PC-3 (cell line): ENCODE measurements around the gene SMAP2. TPM values are rescaled to one million over a fixed set of nuclear protein-coding genes. Genes with fewer than 3 reads are reported as not detected.

Experiments
- ATAC-seq: fragments of 200-7000 bp; cut with Tn5 transposase; 2 replicates; pipeline ENCODE4 v1.9.1; 2020; ENCODE audit warnings: mild to moderate bottlenecking, moderate library complexity
- BruUV-seq: library from RNA; stranded (reverse); fragments of 400-500 nt; replicated peaks from 2 replicates; lab custom pipeline; 2021; lab: Mats Ljungman, UMichigan
- CTCF ChIA-PET: fragments of 300-600 bp; sonication (Branson Sonifier 250); formaldehyde crosslinking; loops from one replicate; lab custom pipeline; 2022; ENCODE audit warnings: antibody characterized with exemption; lab: Charles Lee
- POLR2A ChIA-PET: fragments of 300-600 bp; sonication (Branson Sonifier 250); formaldehyde crosslinking; loops from one replicate; lab custom pipeline; 2022; ENCODE audit warnings: antibody characterized with exemption; ENCODE audit not compliant: unreplicated experiment; lab: Charles Lee
- DNase-seq: peaks from one replicate; pipeline ENCODE4 v3.0.0-alpha.2; 2015
- H2AFZ ChIP-seq: fragments of 300-600 bp; sonication (generic); 2 replicates; pipeline ENCODE4 v1.6.0; 2016; ENCODE audit warnings: antibody characterized with exemption, low read length
- H3F3A ChIP-seq: fragments of 300-600 bp; sonication (generic); one replicate; pipeline ENCODE4 v1.6.0; 2017; ENCODE audit warnings: antibody characterized with exemption, low read length, control low read depth, mild to moderate bottlenecking; ENCODE audit not compliant: unreplicated experiment
- H3K27ac ChIP-seq: fragments of 300-600 bp; sonication (generic); 2 replicates; pipeline ENCODE4 v1.5.1; 2016; ENCODE audit warnings: mild to moderate bottlenecking, low read length
- H3K27me3 ChIP-seq: fragments of 300-600 bp; sonication (generic); 2 replicates; pipeline ENCODE4 v1.6.1; 2016; ENCODE audit warnings: low read length, mixed read lengths
- H3K36me3 ChIP-seq: fragments of 300-600 bp; sonication (generic); 2 replicates; pipeline ENCODE4 v1.6.1; 2016; ENCODE audit warnings: low read depth, mixed run types, low read length, mixed read lengths
- H3K4me1 ChIP-seq: fragments of 300-600 bp; sonication (generic); 2 replicates; pipeline ENCODE4 v1.5.1; 2016; ENCODE audit warnings: low read length; ENCODE audit not compliant: insufficient read depth
- H3K4me2 ChIP-seq: fragments of 300-600 bp; sonication (generic); 2 replicates; pipeline ENCODE4 v1.6.0; 2016; ENCODE audit warnings: low read length
- H3K4me3 ChIP-seq: fragments of 300-600 bp; sonication (generic); 2 replicates; pipeline ENCODE4 v1.5.1; 2016; ENCODE audit warnings: mild to moderate bottlenecking, low read length, mixed read lengths
- H3K79me2 ChIP-seq: fragments of 300-600 bp; sonication (generic); 2 replicates; pipeline ENCODE4 v1.6.1; 2017; ENCODE audit warnings: low read length, mixed read lengths
- H3K9ac ChIP-seq: fragments of 300-600 bp; sonication (generic); 2 replicates; pipeline ENCODE4 v1.6.0; 2016; ENCODE audit warnings: mild to moderate bottlenecking, low read length
- H3K9me2 ChIP-seq: fragments of 300-600 bp; sonication (generic); replicated peaks from 2 replicates; pipeline ENCODE4 v1.6.1; 2016; ENCODE audit warnings: mixed run types, low read length, mixed read lengths
- H3K9me3 ChIP-seq: fragments of 300-600 bp; sonication (generic); 2 replicates; pipeline ENCODE4 v1.6.1; 2016; ENCODE audit warnings: low read length, mixed read lengths
- H4K20me1 ChIP-seq: fragments of 300-600 bp; sonication (generic); 2 replicates; pipeline ENCODE4 v1.6.1; 2016; ENCODE audit warnings: low read length, mixed read lengths
- EZH2 ChIP-seq: fragments of 300-600 bp; sonication (generic); IDR thresholded peaks from one replicate; pipeline ENCODE4 v1.6.1; 2017; ENCODE audit warnings: antibody characterized with exemption, mild to moderate bottlenecking, low read length; ENCODE audit not compliant: unreplicated experiment
- EZH2phosphoT487 ChIP-seq: fragments of 300-600 bp; sonication (generic); IDR thresholded peaks from 2 replicates; pipeline ENCODE4 v1.6.1; 2018; ENCODE audit warnings: mild to moderate bottlenecking, antibody characterized with exemption, low read length, borderline replicate concordance
- intact Hi-C: fragments of 100-400 bp; cut with micrococcal nuclease; formaldehyde crosslinking; loops from 2 replicates; pipeline ENCODE4 v1.9.0; 2023
- total RNA-seq: library from RNA; depleted of rRNA; stranded (reverse); fragments of >200 nt; gene quantifications from 2 replicates; pipeline ENCODE4 v1.2.3, GENCODE V29; 2014; rRNA removed
- TF ChIP-seq, protein P1 (sequence below): fragments of 300-600 bp; sonication (generic); conservative IDR thresholded peaks from 2 replicates; pipeline ENCODE4 v1.5.1; 2017; ENCODE audit warnings: antibody characterized with exemption, low read depth, mild to moderate bottlenecking, low read length

SMAP2 gene
- total RNA-seq, 1 experiment from 2014 or later = 48.1 TPM

DNA sequence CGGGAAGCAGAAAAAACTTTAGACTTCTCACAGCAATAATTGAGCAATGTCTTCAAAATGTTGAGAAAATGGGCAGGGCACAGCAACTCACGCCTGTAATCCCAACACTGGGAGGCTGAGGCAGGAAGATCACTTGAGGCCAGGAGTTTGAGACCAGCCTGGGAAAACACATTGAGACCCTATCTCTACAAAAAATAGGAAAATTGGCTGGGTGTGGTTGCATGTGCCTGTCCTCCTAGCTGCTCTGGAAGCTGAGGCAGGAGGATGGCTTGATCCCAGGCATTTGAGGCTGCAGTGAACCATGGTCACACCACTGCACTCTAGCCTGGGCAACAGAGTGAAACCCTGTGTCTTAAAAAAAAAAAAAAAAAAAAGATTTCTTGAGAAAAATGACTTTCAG lies 95.8 kb downstream of the SMAP2 start:
- CTCF ChIA-PET = no interaction called here

More for the DNA sequence above, 95.8 kb downstream of the SMAP2 start:
- intact Hi-C loops = no loop called here
- DNase-seq (no peak), ATAC-seq (no peak)
- H3K36me3 ChIP-seq = peaks cover 29% of the 10 kb centered on the region; the same call in 1 of the 2 replicates
- no peak overlapping the region for H3K27ac ChIP-seq
- TF ChIP-seq EZH2phosphoT487 (no peak), EZH2 (no peak)
- TF ChIP-seq, protein P1, sequence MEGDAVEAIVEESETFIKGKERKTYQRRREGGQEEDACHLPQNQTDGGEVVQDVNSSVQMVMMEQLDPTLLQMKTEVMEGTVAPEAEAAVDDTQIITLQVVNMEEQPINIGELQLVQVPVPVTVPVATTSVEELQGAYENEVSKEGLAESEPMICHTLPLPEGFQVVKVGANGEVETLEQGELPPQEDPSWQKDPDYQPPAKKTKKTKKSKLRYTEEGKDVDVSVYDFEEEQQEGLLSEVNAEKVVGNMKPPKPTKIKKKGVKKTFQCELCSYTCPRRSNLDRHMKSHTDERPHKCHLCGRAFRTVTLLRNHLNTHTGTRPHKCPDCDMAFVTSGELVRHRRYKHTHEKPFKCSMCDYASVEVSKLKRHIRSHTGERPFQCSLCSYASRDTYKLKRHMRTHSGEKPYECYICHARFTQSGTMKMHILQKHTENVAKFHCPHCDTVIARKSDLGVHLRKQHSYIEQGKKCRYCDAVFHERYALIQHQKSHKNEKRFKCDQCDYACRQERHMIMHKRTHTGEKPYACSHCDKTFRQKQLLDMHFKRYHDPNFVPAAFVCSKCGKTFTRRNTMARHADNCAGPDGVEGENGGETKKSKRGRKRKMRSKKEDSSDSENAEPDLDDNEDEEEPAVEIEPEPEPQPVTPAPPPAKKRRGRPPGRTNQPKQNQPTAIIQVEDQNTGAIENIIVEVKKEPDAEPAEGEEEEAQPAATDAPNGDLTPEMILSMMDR = no peak
- H3K4me1 ChIP-seq = no peaks in the 10 kb centered on the region
- H4K20me1 ChIP-seq = no peaks in the 10 kb centered on the region
- peaks cover 50% of the 10 kb centered on the region for H3K9me3 ChIP-seq
- H3K4me2 ChIP-seq = no peak overlapping the region
- BruUV-seq = no TSS peak
- no peak overlapping the region for H2AFZ ChIP-seq
- no peaks in the 10 kb centered on the region for H3K9me2 ChIP-seq
- POLR2A ChIA-PET = no interaction called here
- no peaks in the 10 kb centered on the region for H3K27me3 ChIP-seq
- H3K4me3 ChIP-seq = no peak overlapping the region
- no peaks in the 10 kb centered on the region for H3K79me2 ChIP-seq
- no peaks in the 10 kb centered on the region for H3F3A ChIP-seq
- H3K9ac ChIP-seq = no peak overlapping the region

Other genes with a start within 250 kb of the SMAP2 start
- gene RLF, start 212.3 kb upstream of the SMAP2 start, total RNA-seq = 14.7 and 15.1 TPM in 2 replicates
- gene TMCO2, start 125.8 kb upstream of the SMAP2 start, total RNA-seq = not detected in 2 replicates
- 68.7 and 76.1 TPM in 2 replicates for gene ZMPSTE24, start 115.5 kb upstream of the SMAP2 start, total RNA-seq
- 4.4 and 7.0 TPM in 2 replicates for gene COL9A2, start 56.4 kb upstream of the SMAP2 start, total RNA-seq
- gene ZFP69B, start 76.7 kb downstream of the SMAP2 start, total RNA-seq = 2.5 and 3.0 TPM in 2 replicates
- 0.15 TPM in 1 of 2 replicates, not detected in the other for gene ZFP69, start 103.6 kb downstream of the SMAP2 start, total RNA-seq
- gene EXO5, start 135.0 kb downstream of the SMAP2 start, total RNA-seq = 6.3 and 7.4 TPM in 2 replicates
- gene ZNF684, start 157.9 kb downstream of the SMAP2 start, total RNA-seq = 2.1 and 6.0 TPM in 2 replicates